ENCODE results near the gene RAX.

DNA sequence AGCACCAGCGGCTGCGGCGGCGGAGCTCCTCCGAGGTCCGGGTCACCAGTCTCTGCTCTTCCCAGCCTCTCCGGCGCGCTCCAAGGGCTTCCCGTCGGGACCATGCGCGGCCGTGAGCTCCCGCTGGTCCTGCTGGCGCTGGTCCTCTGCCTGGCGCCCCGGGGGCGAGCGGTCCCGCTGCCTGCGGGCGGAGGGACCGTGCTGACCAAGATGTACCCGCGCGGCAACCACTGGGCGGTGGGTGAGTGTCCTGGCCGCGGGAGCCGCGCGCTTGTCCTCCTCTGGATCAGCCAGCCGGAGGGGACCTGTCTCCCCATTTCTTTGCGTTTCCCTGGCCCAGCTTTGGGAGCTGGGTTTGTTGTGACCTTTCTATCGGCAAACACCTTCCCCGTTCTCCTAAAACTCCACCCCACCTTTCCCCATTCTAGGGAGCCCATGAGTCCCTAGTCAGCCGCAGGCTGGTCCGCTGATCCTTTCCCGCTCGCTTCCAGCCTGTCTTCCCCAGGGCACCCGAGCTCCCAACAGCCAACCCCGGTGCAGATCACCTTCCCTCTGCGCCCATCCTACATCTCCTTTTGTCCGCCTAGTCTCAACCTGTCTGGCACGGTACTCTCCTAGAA lies 53.0 kb downstream of the RAX start:
- no peak for TF ChIP-seq POLR2AphosphoS5 (IDR thresholded peaks at IDR 0.05; ENCODE audit: low read depth, low read length)
- TF ChIP-seq POLR2A (IDR thresholded peaks at IDR 0.05; ENCODE audit: low read depth, low read length): no peak

Measured in GM12892 (cell line).